GM18909 (cell line): ENCODE measurements around the gene ZFR2.
"Not testable (repeated sequence)": the region's sequence is repeated elsewhere in the genome, so short reads cannot be mapped to it uniquely, and the experiment has no call there.

Experiments
- ATAC-seq: cut with Tn5 transposase; IDR thresholded peaks from one replicate; pipeline ENCODE4 v1.9.1; 2021; ENCODE audit warnings: mild to moderate bottlenecking; ENCODE audit not compliant: unreplicated experiment, poor library complexity

The ZFR2 gene

DNA sequence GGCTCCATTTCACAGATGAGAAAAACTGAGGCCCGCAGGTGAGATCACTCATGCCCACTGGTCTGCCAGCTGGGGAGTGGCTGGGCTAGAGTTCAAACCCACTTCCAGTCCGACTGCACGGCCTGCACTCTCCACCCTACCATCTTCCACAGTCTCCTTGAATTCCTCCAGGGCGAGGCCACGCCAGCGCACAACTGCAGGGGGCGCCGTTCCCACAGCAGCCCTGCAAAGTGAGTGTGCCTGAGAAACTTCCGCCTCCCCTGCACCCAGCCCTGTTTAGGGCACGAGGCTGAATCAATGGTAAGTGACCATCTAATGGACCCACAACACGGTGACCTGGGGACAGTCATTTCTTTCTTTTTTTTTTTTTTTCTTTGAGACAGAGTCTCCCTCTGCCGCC lies 10.8 kb upstream of the ZFR2 start:
- ATAC-seq = no peak

DNA sequence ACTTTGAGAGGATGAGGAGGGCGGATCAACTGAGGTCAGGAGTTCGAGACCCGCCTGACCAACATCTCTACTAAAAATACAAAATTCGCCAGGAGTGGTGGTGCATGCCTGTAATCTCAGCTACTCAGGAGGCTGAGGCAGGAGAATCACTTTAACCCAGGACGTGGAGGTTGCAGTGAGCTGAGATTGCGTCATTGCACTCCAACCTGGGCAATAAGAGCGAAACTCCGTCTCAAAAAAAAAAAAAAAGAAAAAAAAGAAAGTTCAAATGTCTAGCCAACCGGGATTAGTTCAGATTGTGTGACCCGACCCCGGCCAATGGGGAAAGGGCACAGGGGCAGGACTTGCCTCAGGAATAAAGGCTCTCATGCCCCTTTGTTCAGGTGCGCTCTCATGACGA lies 5.9 kb upstream of the ZFR2 start:
- not testable (repeated sequence) for ATAC-seq

DNA sequence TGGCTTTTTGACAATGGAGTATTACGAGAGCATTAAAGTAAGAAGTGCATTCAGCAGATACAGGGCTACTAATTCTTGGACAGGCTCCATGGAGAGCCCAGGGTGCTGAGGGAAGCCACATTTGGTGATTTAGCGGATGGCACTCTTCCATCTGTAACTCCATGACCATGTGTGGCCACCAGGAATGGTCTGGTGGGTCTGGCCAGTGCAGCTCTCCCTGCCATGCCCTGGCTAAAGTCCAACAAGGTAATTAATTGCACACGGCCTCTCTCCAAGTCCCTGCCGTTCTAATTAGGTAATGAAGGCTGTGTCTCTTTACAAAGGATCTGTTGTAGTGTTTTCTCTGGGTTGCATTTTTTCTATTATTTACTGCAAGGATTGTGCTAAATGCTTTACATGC lies 4.3 kb upstream of the ZFR2 start:
- ATAC-seq = no peak

DNA sequence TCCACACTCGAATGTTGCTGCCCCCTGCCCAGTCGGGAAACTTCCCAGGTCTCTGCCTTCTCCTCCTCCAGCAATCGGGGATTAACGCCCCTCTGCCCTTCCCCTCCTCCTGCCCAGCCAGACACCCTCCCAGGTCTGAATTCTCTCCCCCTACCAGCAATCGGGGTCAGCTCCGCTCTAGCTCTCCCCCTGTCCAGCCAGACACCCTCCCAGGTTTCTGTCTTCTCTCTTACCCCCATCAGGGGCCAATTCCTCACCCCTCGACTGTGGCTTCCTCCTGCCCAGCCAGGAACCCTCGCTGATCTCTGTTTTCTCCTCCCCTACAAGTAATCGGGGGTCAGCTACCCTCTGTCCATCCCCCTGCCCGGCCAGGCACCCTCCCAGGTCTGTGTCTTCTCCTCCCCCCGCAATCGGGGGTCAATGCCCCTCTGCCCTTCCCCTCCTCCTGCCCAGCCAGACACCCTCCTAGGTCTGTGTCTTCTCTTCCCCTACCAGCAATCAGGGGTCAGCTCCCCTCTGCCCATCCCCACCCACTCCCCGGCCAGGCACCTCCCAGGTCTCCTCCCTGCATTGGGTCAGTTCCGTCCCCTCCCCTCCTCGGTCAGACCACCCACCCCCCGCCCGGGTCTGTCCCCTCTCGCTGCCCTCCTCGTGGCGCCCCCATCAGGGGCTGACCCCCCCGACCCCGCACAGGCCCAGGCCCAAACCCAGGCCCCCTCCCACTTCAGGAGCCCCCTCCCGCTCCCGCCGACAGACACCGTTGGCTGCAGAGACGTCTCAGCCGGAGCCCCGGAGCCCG lies 668 bp downstream of the ZFR2 start:
- no peak for ATAC-seq

DNA sequence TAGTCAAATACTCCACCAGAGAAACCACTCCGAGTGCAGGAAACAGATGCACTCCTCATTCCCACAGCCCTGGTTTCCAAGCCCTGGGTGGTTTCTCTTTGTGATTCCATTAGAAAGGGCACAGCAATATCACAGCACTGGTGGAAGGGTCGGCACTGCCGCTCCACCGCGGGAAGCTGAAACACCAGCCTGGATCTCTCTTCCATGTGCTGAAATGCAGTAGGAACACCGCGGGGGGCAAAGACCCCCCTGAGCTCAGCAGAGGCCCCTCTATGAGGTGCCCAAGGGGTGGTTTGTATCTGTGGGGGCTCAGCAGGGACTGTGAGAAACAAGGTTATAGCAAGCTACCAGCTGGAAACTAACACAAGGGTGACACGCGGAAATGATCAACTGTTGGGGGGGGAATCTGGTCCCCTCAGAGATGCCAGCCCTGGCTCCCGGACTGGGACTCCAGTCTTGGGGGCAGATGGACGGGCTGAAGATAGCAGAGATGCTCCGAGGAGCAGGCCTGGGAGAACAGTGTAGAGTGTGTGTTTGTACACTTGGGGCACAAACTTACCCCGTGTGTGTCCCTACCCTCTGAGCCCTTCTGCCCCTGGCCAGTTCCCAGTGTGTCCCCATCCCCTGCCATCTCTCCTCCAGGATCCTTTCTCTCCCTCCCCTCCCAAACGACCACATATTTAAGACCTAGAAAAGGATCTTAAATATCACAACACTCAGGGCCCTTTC lies 1.8 kb downstream of the ZFR2 start:
- ATAC-seq = no peak

DNA sequence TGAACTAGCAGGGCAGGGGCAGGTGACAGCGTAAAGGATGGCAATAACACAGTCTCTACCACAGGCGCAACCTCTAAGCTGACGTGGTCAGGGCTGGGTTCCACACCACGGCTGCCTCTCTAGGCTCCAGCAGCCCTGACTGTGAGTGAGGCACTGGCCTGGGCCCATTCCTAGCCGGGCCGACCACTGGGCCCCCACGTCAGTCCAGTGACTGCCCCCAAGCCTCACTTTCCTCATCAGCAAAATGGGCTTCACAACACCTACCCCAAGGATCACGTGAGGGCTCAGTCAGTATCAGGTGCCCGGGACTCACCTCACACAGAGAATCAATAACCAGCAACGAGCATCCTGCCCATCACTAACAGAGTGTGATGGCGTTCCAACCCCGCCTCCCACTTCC lies 5.2 kb downstream of the ZFR2 start:
- no peak for ATAC-seq

DNA sequence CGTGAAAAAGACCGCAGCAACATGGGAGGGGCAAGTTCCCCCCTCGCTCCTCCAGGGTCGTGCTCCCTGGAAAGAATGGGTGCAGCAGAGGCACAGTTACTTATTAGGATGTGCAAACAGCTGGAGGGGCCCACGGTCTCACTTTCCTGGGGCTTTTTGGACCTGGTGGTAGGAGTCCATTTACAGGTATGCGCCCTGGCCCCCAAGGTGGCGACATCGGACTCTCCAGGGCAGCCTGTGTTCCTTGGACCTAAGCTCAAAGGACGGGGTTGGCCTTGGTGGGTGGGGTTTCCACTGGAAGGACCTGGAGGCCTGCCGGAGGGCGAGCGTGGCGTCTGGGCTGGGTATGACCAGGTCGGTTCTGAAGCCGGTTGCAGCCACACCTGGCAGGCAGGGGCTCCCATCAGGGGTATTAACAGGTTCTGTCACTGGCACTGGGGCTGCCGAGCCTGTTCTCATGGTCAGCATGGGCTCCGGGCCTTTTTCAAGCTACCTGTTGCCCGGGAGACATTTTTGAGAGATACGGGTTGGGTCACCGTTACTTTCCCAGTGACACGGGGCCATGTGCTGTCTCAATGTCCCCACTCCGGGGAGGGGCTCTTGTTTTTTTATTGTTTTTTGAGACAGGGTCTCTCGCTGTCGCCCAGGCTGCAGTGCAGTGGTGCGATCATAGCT lies 5.9 kb downstream of the ZFR2 start:
- ATAC-seq = no peak

DNA sequence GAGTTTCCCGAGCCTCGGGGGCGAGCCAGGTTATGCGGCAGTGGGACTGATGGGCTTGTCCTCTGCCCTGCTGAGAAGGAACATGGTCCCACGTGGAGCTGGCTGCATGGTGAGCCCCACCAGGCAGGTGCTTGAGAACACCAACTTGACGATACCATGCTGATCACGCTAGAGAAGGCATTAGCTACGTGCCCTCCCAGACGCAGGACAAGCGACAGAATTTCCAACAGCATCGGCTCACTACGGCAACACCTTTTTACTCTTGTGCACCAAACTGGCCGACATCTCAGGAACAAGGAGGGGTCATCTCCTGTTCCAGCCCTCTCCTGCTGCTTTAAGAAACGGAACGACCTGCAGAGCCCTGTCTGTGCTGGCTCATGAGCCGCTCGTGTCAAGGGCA lies 8.3 kb downstream of the ZFR2 start:
- ATAC-seq = no peak

DNA sequence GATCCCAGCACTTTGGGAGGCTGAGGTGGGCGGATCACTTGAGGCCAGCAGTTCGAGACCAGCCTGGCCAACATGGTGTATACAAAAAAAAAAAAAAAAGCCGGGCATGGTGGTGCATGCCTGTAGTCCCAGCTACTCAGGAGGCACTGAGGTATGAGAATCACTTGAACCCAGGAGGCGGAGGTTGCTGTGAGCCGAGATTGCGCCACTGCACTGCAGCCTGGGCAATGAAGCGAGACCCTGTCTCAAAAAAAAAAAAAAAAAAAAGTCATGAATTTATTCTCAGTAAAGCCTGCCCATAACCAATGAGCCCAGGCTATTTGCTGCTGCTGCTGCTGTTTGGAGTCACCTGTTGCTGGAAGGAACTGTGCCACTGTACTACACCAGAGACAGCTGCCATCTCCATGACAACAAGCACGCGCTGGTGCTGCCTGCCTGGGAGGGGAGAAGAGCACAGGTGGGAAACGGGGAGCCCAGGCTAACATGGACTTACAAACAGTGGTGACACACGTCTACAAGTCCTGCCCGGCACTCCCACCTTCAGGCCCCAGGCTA lies 11.3 kb downstream of the ZFR2 start:
- no peak for ATAC-seq

DNA sequence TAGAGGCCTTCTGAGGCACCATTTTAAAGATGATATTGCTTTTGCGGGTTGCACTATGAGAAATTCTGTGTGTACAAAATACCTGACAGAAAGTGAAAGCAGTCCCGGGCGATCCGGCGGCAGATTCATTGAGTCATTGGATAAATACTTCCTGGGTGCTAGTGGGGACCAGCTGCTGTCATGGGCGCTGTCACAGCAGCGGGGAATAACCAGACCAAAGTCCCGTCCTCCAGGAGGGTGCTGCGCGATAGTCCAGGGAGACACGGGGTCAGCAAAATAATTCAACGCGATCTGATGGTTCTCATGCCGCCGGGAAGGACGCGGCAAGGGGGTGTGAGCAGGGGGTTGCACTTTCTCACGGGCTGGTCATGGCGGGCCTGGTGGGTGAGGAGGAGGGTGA lies 13.5 kb downstream of the ZFR2 start:
- no peak for ATAC-seq

DNA sequence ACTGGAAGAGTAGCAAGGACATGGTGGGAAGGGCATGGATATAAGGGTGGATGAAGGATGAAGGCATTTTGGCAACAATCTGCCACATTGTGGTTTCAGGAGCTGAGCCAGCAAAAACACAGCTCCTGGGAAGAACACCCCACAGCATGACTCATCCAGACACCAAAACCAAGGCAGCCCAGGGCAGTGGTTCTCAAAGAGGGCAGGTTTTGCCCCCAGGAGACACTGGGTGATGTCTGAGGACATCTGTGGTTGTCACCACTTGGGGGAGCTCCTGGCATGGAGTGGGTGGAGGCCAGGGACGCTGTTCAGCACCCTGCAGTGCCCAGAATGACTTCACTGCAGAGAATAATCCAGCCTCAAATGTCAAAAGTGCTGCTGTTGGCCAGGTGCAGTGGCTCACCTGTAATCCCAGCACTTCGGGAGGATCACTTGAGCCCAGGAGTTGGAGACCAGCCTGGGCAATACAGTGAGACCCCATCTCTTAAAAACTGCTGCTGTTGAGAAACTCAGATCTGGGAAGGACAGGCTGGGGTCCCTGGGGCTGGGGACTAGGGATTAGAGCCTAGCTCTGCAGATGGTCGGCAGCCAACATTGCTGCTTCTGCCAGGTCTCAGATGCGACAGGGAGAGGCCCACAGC lies 16.1 kb downstream of the ZFR2 start:
- no peak for ATAC-seq

DNA sequence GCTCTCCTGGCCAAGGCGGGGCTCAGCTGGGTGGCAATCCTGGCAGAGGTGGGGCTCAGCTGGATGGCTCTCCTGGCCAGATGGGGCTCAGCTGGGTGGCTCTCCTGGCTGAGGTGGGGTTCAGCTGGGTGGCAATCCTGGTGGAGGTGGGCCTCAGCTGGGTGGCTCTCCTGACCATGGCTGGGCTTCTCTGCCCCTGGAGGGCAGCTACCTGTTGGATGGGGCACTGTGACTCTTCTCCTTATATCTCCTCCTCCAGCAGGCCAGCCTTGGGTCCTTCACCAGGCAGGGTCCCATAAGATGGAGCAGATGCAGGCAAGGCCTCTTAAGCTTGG lies 16.7 kb downstream of the ZFR2 start:
- ATAC-seq = no peak

DNA sequence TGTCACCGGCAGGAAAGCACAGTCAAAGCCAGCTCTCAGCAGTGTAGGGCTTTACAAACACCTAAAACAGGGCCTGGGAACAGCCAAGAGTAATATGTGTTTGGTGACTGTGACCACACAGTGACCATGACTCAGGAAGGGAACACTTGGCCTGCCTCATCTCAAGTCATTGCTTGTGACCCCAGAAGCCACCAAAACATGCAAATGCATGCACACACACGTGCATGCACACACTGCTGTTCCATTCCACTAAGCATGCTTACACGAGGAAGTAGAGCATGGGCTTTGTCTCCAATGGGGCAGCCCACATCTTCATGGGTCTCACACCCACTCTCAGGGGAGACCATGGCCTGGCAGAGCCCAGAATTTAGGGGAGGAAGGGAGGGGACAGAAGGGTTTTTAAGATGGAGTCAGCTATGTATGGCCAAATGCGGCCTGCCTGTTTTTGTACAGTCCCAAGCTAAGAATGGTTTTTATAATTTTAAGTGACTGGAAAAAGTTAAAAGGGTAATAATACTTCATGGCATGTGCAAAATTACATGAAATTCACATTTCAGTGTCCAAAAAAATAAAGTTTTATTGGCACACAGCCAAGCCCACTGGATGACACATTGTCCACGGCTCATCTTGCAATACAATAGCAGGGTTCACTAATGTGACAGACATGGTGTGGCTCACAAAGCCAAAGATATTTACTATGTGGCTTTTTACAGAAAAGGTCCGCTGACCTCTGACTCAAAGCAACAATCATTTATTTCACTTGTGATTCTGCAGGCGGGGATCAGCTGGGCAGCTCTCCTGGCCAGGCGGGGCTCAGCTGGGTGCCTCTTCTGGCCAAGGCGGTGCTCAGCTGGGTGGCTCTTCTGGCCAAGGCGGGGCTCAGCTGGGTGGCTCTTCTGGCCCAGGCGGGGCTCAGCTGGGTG lies 17.3 kb downstream of the ZFR2 start:
- no peak for ATAC-seq

DNA sequence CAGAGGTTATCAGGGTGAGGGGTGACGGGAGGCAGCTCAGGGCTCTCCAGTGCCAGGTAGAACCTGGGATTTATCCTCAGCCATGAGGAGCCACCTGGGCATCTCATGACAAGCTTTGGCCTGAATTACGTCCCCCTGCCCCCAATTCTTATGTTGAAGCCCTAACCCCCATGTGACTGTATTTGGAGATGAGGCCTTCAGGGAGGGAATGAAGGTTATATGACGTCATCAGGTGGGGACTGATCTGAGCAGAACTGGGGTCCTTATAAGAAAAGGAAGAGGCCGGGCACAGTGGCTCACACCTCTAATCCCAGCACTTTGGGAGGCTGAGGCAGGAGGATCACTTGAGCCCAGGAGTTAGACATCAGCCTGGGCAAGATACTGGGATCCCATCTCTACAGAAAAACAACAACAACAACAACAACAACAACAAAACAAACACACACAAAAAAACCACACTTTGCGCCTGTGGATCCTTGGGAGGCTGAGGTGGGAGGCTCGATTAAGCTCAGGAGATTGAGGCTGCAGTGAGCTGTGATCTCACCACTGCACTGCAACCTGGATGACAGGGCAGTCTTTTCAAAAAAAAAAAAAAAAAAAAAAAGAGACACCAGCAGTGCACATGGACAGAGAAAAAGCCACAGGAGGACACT lies 18.4 kb downstream of the ZFR2 start:
- ATAC-seq = no peak

DNA sequence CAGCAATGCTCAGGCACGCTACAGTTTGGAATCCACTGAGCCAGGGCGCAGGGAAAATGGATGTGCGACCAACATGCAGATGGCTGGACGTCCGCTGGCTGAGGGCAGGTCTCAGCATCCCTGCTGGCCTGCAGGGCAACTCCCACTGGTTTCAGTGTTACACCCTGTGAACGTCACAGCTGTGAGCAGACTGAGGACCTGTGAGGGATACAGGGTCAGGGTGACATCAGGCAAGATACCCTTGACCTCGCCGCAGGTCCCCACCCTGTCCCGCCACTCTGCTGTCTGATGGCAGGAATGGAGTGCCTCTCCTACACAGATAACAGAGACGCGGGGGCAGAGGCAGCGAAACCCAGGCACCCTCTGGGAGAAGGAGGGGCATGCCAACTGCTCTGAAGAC lies 19.1 kb downstream of the ZFR2 start:
- no peak for ATAC-seq

DNA sequence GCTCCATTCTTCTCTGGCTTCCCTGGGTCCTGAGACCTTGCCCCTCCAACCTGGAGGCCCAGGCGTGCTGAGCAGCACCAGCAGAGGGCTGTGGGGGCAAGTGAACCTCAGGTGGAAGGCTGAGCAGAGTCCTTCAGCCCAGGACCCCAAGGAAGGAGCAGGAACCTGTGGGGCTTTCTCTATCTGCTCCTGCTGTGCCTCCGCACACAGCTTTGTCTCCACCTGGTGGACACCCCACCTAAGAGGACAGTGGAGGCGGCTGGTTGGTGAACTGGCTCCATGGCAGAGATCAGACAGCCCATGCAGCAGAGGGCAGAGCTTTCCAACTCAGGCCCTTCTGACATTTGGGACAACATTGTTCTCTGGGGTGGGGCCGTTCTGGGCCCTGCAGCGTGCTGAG lies 19.7 kb downstream of the ZFR2 start:
- ATAC-seq = no peak

DNA sequence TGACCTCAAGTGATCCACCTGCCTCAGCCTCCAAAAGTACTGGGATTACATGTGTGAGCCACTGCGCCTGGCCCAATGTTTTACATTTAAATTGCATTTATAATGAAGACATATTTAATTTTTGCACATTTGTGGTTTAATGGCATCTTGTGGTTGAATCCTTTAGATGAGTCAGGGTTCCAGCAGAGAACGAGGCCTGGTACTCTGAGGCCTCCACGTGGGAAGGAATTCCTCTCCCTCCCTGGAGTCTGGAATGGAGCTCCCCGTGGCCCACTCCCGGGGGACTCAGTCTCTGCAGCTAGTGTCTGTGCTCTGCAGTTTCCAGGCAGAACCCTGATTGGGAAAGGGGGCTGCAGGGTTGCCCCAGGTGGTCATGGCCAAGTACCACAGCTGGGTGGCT lies 24.2 kb downstream of the ZFR2 start:
- no peak for ATAC-seq

DNA sequence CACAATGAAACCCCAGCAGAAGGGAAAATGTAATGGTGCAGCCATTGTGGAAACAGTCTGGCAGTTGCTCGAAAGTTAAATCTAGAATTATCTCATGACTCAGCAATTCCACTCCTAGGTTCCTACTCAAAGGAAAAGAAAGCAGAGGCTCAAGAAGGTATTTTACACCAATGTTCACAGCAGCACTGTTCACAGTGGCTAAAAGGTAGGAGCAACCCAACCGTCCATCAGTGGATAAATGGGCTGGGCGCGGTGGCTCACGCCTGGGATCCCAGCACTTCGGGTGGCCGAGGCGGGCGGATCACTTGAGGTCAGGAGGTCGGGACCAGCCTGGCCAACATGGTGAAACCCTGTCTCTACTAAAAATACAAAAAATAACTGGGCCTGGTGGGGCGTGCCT lies 25.9 kb downstream of the ZFR2 start:
- no peak for ATAC-seq

DNA sequence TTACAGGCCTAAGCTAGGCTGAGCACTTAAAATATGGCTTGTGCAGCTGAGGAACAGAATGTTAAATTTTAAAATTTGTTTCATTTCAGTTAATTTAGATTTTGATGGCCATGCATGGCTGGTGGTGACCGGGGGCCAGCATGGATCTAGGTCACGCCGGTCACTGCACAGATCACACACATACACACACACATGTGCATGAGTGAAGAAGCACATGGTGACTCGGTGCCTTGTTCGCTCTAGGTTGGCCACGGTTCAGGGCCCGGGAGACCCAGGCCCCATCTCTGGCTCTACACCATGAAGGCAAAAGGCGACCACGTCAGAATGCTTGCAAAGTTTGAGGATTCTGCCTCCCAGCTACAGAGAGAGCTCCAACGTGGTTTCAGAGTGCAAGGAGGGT lies 28.0 kb downstream of the ZFR2 start:
- ATAC-seq = no peak
